Tibial nerve (tissue), 4 donors: Measurements from ENCODE around the gene CLEC4C.

Experiments
- CTCF ChIP-seq, 5 experiments: fragments of 200-600 bp in 3 of 5; fragments of 450-650 bp in 2 of 5; sonication (generic) in 3 of 5; IDR thresholded peaks; one replicate each; pipeline ENCODE4 v1.5.1; 2016 to 2019; ENCODE audit warnings: antibody characterized with exemption in 5 of 5, mild to moderate bottlenecking in 3 of 5, moderate library complexity in 2 of 5
- EP300 ChIP-seq, 2 donors: sonication (generic); formaldehyde crosslinking; IDR thresholded peaks; one replicate each; pipeline ENCODE4 v1.6.1; 2017; ENCODE audit warnings: antibody characterized with exemption in 2 of 2, mild to moderate bottlenecking in 1 of 2
- POLR2A ChIP-seq, 2 donors: fragments of 450-650 bp; IDR thresholded peaks; one replicate each; pipeline ENCODE4 v1.6.1; 2017; ENCODE audit warnings: antibody characterized with exemption in 2 of 2, mild to moderate bottlenecking in 2 of 2, moderate library complexity in 2 of 2

GRCh38 chr12:7782055-7782454, 34.9 kb upstream of the CLEC4C start:
- no peak for TF ChIP-seq CTCF (IDR thresholded peaks at IDR 0.05)
- no peak for TF ChIP-seq EP300 (IDR thresholded peaks at IDR 0.05)
- no peak for TF ChIP-seq POLR2A (IDR thresholded peaks at IDR 0.05)
